Colonic mucosa (tissue), 4 donors: ENCODE data around the gene WIPF2. TPM values are rescaled to one million over a fixed set of nuclear protein-coding genes. Genes with fewer than 3 reads are reported as not detected.

Experiments used
- DNase-seq: peaks from one replicate; pipeline ENCODE4 v3.0.0-alpha.2; 2020
- H3K27ac ChIP-seq: fragments of 200-600 bp; one replicate; pipeline ENCODE4 v1.8.0; 2021
- H3K27me3 ChIP-seq: fragments of 200-600 bp; one replicate; pipeline ENCODE4 v1.8.0; 2021
- H3K36me3 ChIP-seq: fragments of 200-600 bp; one replicate; pipeline ENCODE4 v1.8.0; 2021
- H3K4me1 ChIP-seq: fragments of 200-600 bp; one replicate; pipeline ENCODE4 v1.8.0; 2021; ENCODE audit warnings: mild to moderate bottlenecking
- H3K4me3 ChIP-seq: fragments of 200-600 bp; one replicate; pipeline ENCODE4 v1.8.0; 2021
- H3K9ac ChIP-seq, 2 donors: one replicate each; pipeline ENCODE4 v1.7.0; 2013; ENCODE audit warnings: control low read depth in 2 of 2, low read depth in 2 of 2, low read length in 2 of 2
- H3K9me3 ChIP-seq: fragments of 200-600 bp; one replicate; pipeline ENCODE4 v1.8.0; 2021
- intact Hi-C: fragments of 100-400 bp; cut with DNase I; formaldehyde crosslinking; loops from one replicate; pipeline ENCODE4 v1.14.1; 2022
- total RNA-seq, 2 donors: library from RNA; stranded (reverse); fragmentation: NEBNext Ultra II Directional in 1 of 2; extraction: Animal tissue kit (Norgen Biotek cat#: 25700) in 1 of 2; gene quantifications; one replicate each; pipeline ENCODE4 v1.2.1, GENCODE V29; 2021
- TF ChIP-seq, protein P1 (sequence below): fragments of 200-600 bp; IDR thresholded peaks from one replicate; pipeline ENCODE4 v1.8.0; 2022; ENCODE audit warnings: antibody characterized with exemption, mild to moderate bottlenecking
- donor health status: healthy.
- donor health status: DM: no; HTN: no; CAD: no.
- donor health status: DM: no; HTN: no; CAD: no.

Gene WIPF2
- total RNA-seq, 2 donors from 2014 or later, result 34.5 to 42.0 TPM

- DNase-seq, result peak; percentile 38
- intact Hi-C loops, result no loop called here
- Histone ChIP-seq H3K27ac (peak overlapping the region; percentile 81), H3K9me3 (no peaks in the 10 kb centered on the region), H3K4me1 (peaks cover 34% of the 10 kb centered on the region), H3K27me3 (no peaks in the 10 kb centered on the region), H3K9ac (peak overlapping the region; percentile 59 to 90), H3K36me3 (no peaks in the 10 kb centered on the region), H3K4me3 (peak overlapping the region; percentile 89)
- TF ChIP-seq, protein P1, sequence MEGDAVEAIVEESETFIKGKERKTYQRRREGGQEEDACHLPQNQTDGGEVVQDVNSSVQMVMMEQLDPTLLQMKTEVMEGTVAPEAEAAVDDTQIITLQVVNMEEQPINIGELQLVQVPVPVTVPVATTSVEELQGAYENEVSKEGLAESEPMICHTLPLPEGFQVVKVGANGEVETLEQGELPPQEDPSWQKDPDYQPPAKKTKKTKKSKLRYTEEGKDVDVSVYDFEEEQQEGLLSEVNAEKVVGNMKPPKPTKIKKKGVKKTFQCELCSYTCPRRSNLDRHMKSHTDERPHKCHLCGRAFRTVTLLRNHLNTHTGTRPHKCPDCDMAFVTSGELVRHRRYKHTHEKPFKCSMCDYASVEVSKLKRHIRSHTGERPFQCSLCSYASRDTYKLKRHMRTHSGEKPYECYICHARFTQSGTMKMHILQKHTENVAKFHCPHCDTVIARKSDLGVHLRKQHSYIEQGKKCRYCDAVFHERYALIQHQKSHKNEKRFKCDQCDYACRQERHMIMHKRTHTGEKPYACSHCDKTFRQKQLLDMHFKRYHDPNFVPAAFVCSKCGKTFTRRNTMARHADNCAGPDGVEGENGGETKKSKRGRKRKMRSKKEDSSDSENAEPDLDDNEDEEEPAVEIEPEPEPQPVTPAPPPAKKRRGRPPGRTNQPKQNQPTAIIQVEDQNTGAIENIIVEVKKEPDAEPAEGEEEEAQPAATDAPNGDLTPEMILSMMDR, result no peak
Observed at GRCh38 chr17:40315678-40316570, 96.8 kb downstream of the WIPF2 start.

GRCh38 chr17:40316571-40317344 is 97.7 kb downstream of the WIPF2 start:
- peak overlapping the region; percentile 89 for H3K4me3 ChIP-seq
- H3K36me3 ChIP-seq, result no peaks in the 10 kb centered on the region
- TF ChIP-seq, protein P1, result no peak
- DNase-seq, result peak; percentile 76
- H3K9ac ChIP-seq, result peak overlapping the region; percentile 59 to 90
- intact Hi-C loops, result no loop called here
- no peaks in the 10 kb centered on the region for H3K9me3 ChIP-seq
- H3K4me1 ChIP-seq, result peaks cover 30% of the 10 kb centered on the region
- peak overlapping the region; percentile 81 for H3K27ac ChIP-seq
- H3K27me3 ChIP-seq, result no peaks in the 10 kb centered on the region

DNA sequence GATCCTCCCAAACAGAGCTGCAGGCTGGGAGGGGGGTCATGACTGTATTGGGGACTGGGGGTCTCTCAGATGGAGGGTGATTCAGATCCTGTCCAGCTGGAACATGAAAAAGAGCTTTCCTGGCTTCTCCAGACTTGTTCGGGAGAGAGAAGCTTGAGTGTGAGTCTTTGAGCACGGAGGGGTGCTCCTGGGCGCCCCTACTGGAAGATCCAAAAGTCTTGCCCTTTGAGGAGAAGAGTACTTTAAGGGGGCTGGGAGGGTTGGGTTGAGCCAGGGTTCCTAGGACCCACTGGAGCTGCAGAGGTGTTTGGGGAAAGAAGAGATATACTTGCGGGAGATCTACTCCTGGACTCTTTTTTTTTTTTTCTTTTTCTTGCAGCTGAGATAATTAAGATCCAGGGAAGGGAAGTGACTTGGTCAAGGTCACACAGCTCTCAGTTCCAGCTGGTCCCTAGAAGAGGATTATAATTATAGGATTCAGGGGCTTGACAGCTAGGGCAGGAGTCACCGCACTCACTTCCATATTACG is 98.3 kb downstream of the WIPF2 start:
- intact Hi-C loops, result no loop called here
- Histone ChIP-seq H3K9me3 (no peaks in the 10 kb centered on the region), H3K27me3 (no peaks in the 10 kb centered on the region), H3K36me3 (no peaks in the 10 kb centered on the region), H3K27ac (peak overlapping the region; percentile 81), H3K9ac (peak overlapping the region; percentile 47 to 90), H3K4me1 (peaks cover 25% of the 10 kb centered on the region), H3K4me3 (peak overlapping the region; percentile 89)
- TF ChIP-seq, protein P1, result peak; percentile 48
- peak; percentile 76 for DNase-seq

DNA sequence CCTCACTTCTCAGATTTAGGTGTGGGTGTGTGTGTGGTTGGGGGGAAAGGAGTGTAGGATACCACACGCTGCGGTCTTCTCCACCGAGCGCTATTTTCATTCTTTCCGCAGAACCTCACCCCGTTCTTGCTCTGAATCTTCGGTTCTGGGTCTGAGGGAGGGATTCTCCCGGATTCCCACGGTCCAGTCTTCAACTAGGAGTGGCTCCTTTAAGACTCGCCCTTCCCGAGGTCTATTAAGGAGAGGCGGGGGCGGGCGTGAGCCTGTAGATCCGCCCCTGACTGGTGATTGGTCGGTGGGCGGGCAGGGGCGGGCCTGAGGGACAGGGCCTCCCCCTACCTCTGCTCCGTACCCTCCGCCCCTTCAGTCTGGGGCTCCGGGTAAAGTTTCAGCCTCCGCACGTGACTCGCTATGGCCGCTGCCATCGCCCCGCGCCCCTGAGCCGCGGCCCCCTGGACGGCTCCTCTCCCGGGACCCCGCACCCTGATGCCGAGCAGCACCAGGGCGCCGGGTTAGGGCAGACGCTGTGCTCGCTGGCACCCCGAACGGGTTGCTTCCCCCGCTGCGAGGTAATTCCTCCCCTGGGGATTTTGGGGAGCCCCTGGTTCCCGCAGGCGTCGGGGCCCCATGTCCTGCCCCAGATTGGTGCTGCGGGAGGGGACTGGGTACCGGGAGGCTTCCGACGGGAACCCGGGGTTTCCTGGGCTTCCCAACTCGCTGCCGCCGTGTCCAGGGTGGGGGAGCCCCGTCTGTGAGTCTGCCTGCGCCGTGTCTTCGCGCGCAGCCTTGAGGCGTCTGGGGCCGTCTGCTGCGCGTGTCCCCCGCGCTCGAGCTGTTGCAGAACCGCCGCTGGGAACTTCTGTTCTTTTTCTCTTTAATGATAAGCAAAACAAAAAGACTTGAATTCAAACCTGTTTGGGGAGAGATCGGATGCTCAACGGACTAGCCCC is 99.1 kb downstream of the WIPF2 start:
- peak overlapping the region; percentile 89 for H3K4me3 ChIP-seq
- H3K9ac ChIP-seq, result peak overlapping the region; percentile 82 to 90
- peak; percentile 97 for DNase-seq
- H3K4me1 ChIP-seq, result peaks cover 23% of the 10 kb centered on the region
- H3K27ac ChIP-seq, result peak overlapping the region; percentile 81
- TF ChIP-seq, protein P1, result no peak
- no peaks in the 10 kb centered on the region for H3K9me3 ChIP-seq
- intact Hi-C loops, result no loop called here
- H3K27me3 ChIP-seq, result no peaks in the 10 kb centered on the region
- H3K36me3 ChIP-seq, result no peaks in the 10 kb centered on the region
